ENCODE data around the gene MIF.

DNA sequence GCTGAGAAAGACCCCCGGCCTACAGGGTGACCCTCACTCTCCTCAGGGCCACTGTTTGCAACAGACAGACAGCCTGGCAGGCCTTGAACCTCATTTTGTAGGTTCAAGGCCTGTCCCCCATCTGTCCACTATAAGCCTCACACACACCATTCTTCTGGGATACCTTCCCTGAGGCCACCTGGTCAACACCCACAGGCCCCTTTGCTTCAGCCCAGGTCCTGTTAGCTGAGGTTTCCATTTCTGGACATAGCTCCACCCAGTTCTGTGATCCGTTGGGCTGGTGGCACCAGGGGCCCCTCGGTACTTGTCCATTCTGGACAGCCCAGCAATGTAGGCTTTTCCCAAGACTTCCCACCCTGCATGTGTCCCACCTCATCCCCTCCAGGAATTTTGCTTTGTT lies 3.1 kb downstream of the MIF start:
- no peak for TF ChIP-seq POLR2A (IDR thresholded peaks at IDR 0.05)
- TF ChIP-seq, protein P1, sequence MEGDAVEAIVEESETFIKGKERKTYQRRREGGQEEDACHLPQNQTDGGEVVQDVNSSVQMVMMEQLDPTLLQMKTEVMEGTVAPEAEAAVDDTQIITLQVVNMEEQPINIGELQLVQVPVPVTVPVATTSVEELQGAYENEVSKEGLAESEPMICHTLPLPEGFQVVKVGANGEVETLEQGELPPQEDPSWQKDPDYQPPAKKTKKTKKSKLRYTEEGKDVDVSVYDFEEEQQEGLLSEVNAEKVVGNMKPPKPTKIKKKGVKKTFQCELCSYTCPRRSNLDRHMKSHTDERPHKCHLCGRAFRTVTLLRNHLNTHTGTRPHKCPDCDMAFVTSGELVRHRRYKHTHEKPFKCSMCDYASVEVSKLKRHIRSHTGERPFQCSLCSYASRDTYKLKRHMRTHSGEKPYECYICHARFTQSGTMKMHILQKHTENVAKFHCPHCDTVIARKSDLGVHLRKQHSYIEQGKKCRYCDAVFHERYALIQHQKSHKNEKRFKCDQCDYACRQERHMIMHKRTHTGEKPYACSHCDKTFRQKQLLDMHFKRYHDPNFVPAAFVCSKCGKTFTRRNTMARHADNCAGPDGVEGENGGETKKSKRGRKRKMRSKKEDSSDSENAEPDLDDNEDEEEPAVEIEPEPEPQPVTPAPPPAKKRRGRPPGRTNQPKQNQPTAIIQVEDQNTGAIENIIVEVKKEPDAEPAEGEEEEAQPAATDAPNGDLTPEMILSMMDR (IDR thresholded peaks at IDR 0.05), result no peak
